IMR-90 (cell line): ENCODE results near the gene MCF2L2. TPM values are rescaled to one million over a fixed set of nuclear protein-coding genes. Genes with fewer than 3 reads are reported as not detected.

Experiments used
- ATAC-seq: fragments of 200-7000 bp; cut with Tn5 transposase; 2 replicates; pipeline ENCODE4 v1.9.1; 2020; ENCODE audit warnings: low read depth, mild to moderate bottlenecking, moderate library complexity
- BruUV-seq: library from RNA; stranded (reverse); fragments of 400-500 nt; replicated peaks from 2 replicates; lab custom pipeline; 2021; lab: Mats Ljungman, UMichigan
- CTCF ChIA-PET: fragments of 300-600 bp; formaldehyde crosslinking; extraction: SDS; loops from one replicate; lab custom pipeline; 2021; ENCODE audit warnings: antibody characterized with exemption; lab: Yijun Ruan, JAX
- POLR2A ChIA-PET: fragments of 300-600 bp; sonication (Branson Sonifier 250); formaldehyde crosslinking; loops from one replicate; lab custom pipeline; 2022; ENCODE audit warnings: antibody characterized with exemption; ENCODE audit not compliant: unreplicated experiment; lab: Charles Lee
- DNase-seq: peaks from one replicate; pipeline ENCODE4 v3.0.0; 2013
- H2AFZ ChIP-seq: replicated peaks from 2 replicates; pipeline ENCODE3; 2013; ENCODE audit warnings: low read length, mild to moderate bottlenecking; ENCODE audit not compliant: poor library complexity
- H2AK5ac ChIP-seq: 2 replicates; pipeline ENCODE4 v1.6.1; 2013; ENCODE audit warnings: low read depth, low read length, inconsistent platforms
- H2AK9ac ChIP-seq: replicated peaks from 2 replicates; pipeline ENCODE3; 2013; ENCODE audit warnings: mild to moderate bottlenecking, low read depth, low read length, moderate library complexity; ENCODE audit not compliant: poor library complexity
- H2BK120ac ChIP-seq: 2 replicates; pipeline ENCODE4 v1.6.1; 2013; ENCODE audit warnings: low read depth, low read length, inconsistent platforms
- H2BK15ac ChIP-seq: 3 replicates; pipeline ENCODE4 v1.6.1; 2013; ENCODE audit warnings: low read depth, low read length, inconsistent platforms
- H2BK20ac ChIP-seq: 2 replicates; pipeline ENCODE4 v1.6.1; 2013; ENCODE audit warnings: low read depth, mild to moderate bottlenecking, inconsistent platforms, low read length, moderate library complexity
- H2BK5ac ChIP-seq: 2 replicates; pipeline ENCODE4 v1.6.1; 2013; ENCODE audit warnings: mild to moderate bottlenecking, low read depth, low read length, inconsistent platforms; ENCODE audit not compliant: poor library complexity, severe bottlenecking
- H3K14ac ChIP-seq: replicated peaks from 2 replicates; pipeline ENCODE4 v1.6.1; 2013; ENCODE audit warnings: low read depth, low read length, inconsistent platforms
- H3K18ac ChIP-seq: 2 replicates; pipeline ENCODE4 v1.6.1; 2013; ENCODE audit warnings: low read depth, low read length, control low read depth
- H3K23ac ChIP-seq: 2 replicates; pipeline ENCODE4 v1.6.1; 2013; ENCODE audit warnings: low read depth, low read length, inconsistent platforms
- H3K27ac ChIP-seq: 2 replicates; pipeline ENCODE4 v1.5.1; 2013; ENCODE audit warnings: mild to moderate bottlenecking, control low read depth, low read length; ENCODE audit not compliant: insufficient read depth
- H3K27me3 ChIP-seq: 2 replicates; pipeline ENCODE4 v1.6.1; 2013; ENCODE audit warnings: low read length; ENCODE audit not compliant: control insufficient read depth, insufficient read depth
- H3K36me3 ChIP-seq: 2 replicates; pipeline ENCODE4 v1.6.1; 2013; ENCODE audit warnings: low read length, mixed read lengths; ENCODE audit not compliant: control insufficient read depth, insufficient read depth
- H3K4ac ChIP-seq: 2 replicates; pipeline ENCODE4 v1.6.1; 2013; ENCODE audit warnings: low read depth, low read length, inconsistent platforms
- H3K4me1 ChIP-seq: 2 replicates; pipeline ENCODE4 v1.6.1; 2013; ENCODE audit warnings: low read length, mixed read lengths; ENCODE audit not compliant: control insufficient read depth, insufficient read depth
- H3K4me2 ChIP-seq: 2 replicates; pipeline ENCODE4 v1.6.1; 2013; ENCODE audit warnings: low read depth, mild to moderate bottlenecking, control low read depth, low read length, moderate library complexity
- H3K4me3 ChIP-seq: 2 replicates; pipeline ENCODE4 v1.5.1; 2013; ENCODE audit warnings: low read depth, mild to moderate bottlenecking, control low read depth, low read length, moderate library complexity; ENCODE audit not compliant: insufficient read depth
- H3K56ac ChIP-seq: 2 replicates; pipeline ENCODE4 v1.6.1; 2013; ENCODE audit warnings: low read length, inconsistent platforms; ENCODE audit not compliant: insufficient read depth; ENCODE audit errors: extremely low read depth
- H3K79me1 ChIP-seq, 2 experiments: 2 replicates each; pipeline ENCODE4 v1.6.1; 2013; ENCODE audit warnings: low read length in 2 of 2, inconsistent platforms in 1 of 2, low read depth in 1 of 2
- H3K9ac ChIP-seq: 2 replicates; pipeline ENCODE4 v1.6.1; 2013; ENCODE audit warnings: low read depth, low read length, control low read depth
- H3K9me1 ChIP-seq: 2 replicates; pipeline ENCODE4 v1.6.1; 2013; ENCODE audit warnings: low read length, inconsistent platforms; ENCODE audit not compliant: insufficient read depth
- H3K9me3 ChIP-seq: 2 replicates; pipeline ENCODE4 v1.6.1; 2013; ENCODE audit warnings: low read length; ENCODE audit not compliant: control insufficient read depth, insufficient read depth
- H4K20me1 ChIP-seq: 2 replicates; pipeline ENCODE4 v1.6.1; 2013; ENCODE audit warnings: low read length, inconsistent platforms; ENCODE audit not compliant: insufficient read depth
- H4K5ac ChIP-seq: 2 replicates; pipeline ENCODE4 v1.6.1; 2013; ENCODE audit warnings: mild to moderate bottlenecking, low read depth, low read length, control low read depth
- H4K8ac ChIP-seq, 2 experiments: 2 replicates each; pipeline ENCODE4 v1.6.1; 2013; ENCODE audit warnings: low read depth in 2 of 2, low read length in 2 of 2, control low read depth in 1 of 2, inconsistent platforms in 1 of 2
- H4K91ac ChIP-seq: 2 replicates; pipeline ENCODE4 v1.6.1; 2013; ENCODE audit warnings: low read depth, low read length, inconsistent platforms; ENCODE audit not compliant: insufficient read depth
- BHLHE40 ChIP-seq: fragments of 150-350 bp; IDR thresholded peaks from 2 replicates; pipeline ENCODE4 v1.6.1; 2016; ENCODE audit warnings: mild to moderate bottlenecking, low read depth, low read length
- CEBPB ChIP-seq: IDR thresholded peaks from 2 replicates; pipeline ENCODE4 v1.6.1; 2012; ENCODE audit warnings: low read depth, low read length, improper control_type of control experiment
- CTCF ChIP-seq: conservative IDR thresholded peaks from 2 replicates; pipeline ENCODE4 v1.5.1; 2012; ENCODE audit warnings: mild to moderate bottlenecking, low read depth, low read length, improper control_type of control experiment
- ELK1 ChIP-seq: fragments of 150-350 bp; IDR thresholded peaks from 2 replicates; pipeline ENCODE4 v1.6.1; 2016; ENCODE audit warnings: low read depth, mild to moderate bottlenecking, low read length, moderate library complexity, borderline replicate concordance
- FOS ChIP-seq: fragments of 150-350 bp; IDR thresholded peaks from 2 replicates; pipeline ENCODE4 v1.6.1; 2016; ENCODE audit warnings: low read depth, low read length
- NFE2L2 ChIP-seq: fragments of 150-350 bp; IDR thresholded peaks from 2 replicates; pipeline ENCODE4 v1.6.1; 2016; ENCODE audit warnings: low read depth, mild to moderate bottlenecking, low read length
- RAD21 ChIP-seq: IDR thresholded peaks from 2 replicates; pipeline ENCODE4 v1.6.1; 2012; ENCODE audit warnings: low read length, improper control_type of control experiment
- RCOR1 ChIP-seq: IDR thresholded peaks from 2 replicates; pipeline ENCODE4 v1.6.1; 2012; ENCODE audit warnings: mild to moderate bottlenecking, low read length, improper control_type of control experiment; ENCODE audit not compliant: insufficient replicate concordance
- RFX5 ChIP-seq: IDR thresholded peaks from 2 replicates; pipeline ENCODE4 v1.8.0; 2012; ENCODE audit warnings: low read depth, mild to moderate bottlenecking, low read length, moderate library complexity
- USF2 ChIP-seq: fragments of 150-350 bp; IDR thresholded peaks from 2 replicates; pipeline ENCODE4 v1.6.1; 2017; ENCODE audit warnings: mild to moderate bottlenecking, antibody characterized with exemption, low read length, low read depth
- WGBS, 2 experiments: methylation state at CpG; one replicate each; pipeline versions ENCODE4 v1.1.5 to v1.1.7; 2013; ENCODE audit warnings: missing lambda C conversion rate in 2 of 2; ENCODE audit not compliant: insufficient read length in 1 of 2; ENCODE audit errors: extremely low coverage in 2 of 2; 5-methylcytosine and 5-hydroxymethylcytosine counted together
- dilution Hi-C: fragments of 300-500 bp; cut with HindIII; formaldehyde crosslinking; loops from one replicate; pipeline ENCODE4 v1.14.3; 2018; ENCODE audit warnings: low sequenced_read_pairs; ENCODE audit not compliant: unreplicated experiment
- in situ Hi-C: fragments of 300-500 bp; cut with MboI; formaldehyde crosslinking; loops from 3 replicates; pipeline ENCODE4 v1.14.3; 2019; ENCODE audit warnings: low sequenced_read_pairs, inconsistent platforms, mixed read lengths
- intact Hi-C: fragments of 100-400 bp; cut with micrococcal nuclease; formaldehyde crosslinking; loops from 2 replicates; pipeline ENCODE4 v1.10.0; 2022
- polyA plus RNA-seq, 3 experiments: library from polyadenylated mRNA; depleted of rRNA; stranded (reverse); fragments of >200 nt; gene quantifications; 2 replicates each; pipeline ENCODE4 v1.2.3, GENCODE V29; 2012; ENCODE audit warnings: low replicate concordance in 1 of 3
- total RNA-seq: library from RNA; depleted of rRNA; stranded (reverse); fragments of >200 nt; gene quantifications from 2 replicates; pipeline ENCODE4 v1.2.3, GENCODE V29; 2012

Gene MCF2L2
- total and polyA plus RNA-seq, 2 of the 4 experiments (the other 2 are of a cell fraction), result under 0.01 TPM; not detected in 1

DNA sequence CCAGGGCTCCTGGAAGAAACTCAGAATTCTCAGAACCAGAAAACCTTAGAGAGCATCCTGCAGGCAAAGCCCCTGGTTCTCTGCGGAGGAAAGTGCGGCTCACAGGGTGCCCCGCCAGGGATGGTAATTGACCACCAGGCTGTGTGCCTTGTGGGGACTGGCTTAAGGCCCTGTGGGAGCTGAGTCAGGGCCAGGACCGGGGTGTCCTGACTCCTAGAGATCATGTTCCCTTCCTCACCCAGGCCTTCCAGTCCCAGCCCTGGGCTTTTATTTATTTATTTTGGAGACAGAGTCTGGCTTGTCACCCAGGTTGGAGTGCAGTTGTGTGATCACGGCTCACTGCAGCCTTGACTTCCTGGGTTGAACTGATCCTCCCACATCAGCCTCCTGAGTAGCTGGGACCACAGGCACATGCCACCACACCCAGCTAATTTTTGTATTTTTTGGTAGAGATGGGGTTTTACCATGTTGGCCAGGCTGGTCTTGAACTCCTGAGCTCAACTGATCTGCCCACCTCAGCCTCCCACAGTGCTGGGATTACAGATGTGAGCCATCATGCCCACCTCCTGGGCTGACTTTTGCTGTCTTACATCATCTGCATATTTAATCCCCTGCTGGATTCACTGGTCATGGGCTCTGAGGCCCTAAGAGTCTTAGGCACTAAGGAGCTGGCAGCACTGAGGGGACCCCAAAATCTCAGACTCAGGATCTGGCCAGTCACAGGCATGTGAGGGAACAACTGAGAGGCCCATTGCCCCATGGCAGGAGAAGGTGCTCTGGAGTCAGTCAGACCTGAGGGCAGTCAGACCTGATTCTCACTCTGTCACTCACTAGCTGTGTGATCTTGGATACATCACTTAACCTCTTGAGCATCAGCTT is 245.4 kb downstream of the MCF2L2 start (continued):
- no peak for TF ChIP-seq USF2

DNA sequence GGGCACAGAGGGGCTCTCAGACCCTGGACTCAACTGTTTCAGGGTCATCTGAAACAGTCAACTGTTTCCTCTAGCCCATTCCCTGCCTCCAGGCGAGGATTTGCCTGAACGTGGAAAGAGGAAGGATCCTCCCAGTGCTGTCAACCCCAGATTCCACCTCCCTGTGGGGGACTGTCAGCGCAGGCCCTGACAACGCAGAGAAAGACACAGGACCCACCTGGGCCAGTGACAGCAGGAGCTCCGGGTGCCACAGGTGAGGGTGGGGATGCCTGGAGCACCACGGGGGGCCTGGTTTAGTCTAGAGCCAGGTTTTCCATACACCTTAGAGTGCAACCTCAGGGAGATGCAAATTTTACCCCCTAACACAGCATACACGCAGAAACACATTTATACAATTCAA is 246.3 kb downstream of the MCF2L2 start:
- Histone ChIP-seq H3K27ac (no peak overlapping the region), H4K5ac (no peak overlapping the region), H3K4me1 (peaks cover 7% of the 10 kb centered on the region), H2BK5ac (no peak overlapping the region), H4K20me1 (no peaks in the 10 kb centered on the region), H2BK15ac (no peak overlapping the region), H3K27me3 (peaks cover 29% of the 10 kb centered on the region), H3K18ac (no peak overlapping the region), H2BK20ac (no peak overlapping the region), H3K14ac (no peak overlapping the region), H3K79me1 (no peaks in the 10 kb centered on the region), H2AK9ac (no peak overlapping the region), H3K23ac (no peak overlapping the region), H3K9ac (no peak overlapping the region), H3K4me2 (no peak overlapping the region), H3K9me3 (no peaks in the 10 kb centered on the region), H3K36me3 (no peaks in the 10 kb centered on the region), H4K8ac (no peak overlapping the region), H3K9me1 (no peaks in the 10 kb centered on the region; the same call in 1 of the 2 replicates), H3K4me3 (no peak overlapping the region), H2AK5ac (no peak overlapping the region), H2BK120ac (no peak overlapping the region), H3K56ac (no peak overlapping the region), H4K91ac (no peak overlapping the region), H2AFZ (no peak overlapping the region), H3K4ac (no peak overlapping the region)
- in situ Hi-C loops, result loop anchor here (5.0 kb wide), 1 partner anchor 200 kb away; no protein-coding TSS in a partner anchor
- BruUV-seq, result no TSS peak
- DNase-seq (no peak), ATAC-seq (no peak)
- TF ChIP-seq RAD21 (no peak), FOS (no peak), BHLHE40 (no peak), NFE2L2 (no peak), CEBPB (no peak), CTCF (no peak), ELK1 (no peak), RCOR1 (no peak), RFX5 (no peak)
- intact Hi-C loops, result loop anchor here (10.0 kb wide), 3 partner anchors 467 to 703 kb away; partner anchors contain the start of gene PARL
- WGBS, 2 experiments, result no CpG with 5 or more reads among the region's 7 CpGs
- dilution Hi-C loops, result no loop called here
- POLR2A ChIA-PET, result no interaction called here
- CTCF ChIA-PET, result no interaction called here
